ENCODE results near the gene PXYLP1.

The PXYLP1 gene

GRCh38 chr3:141228395-141228794 is 3.2 kb upstream of the PXYLP1 start:
- H3K4me3 ChIP-seq (ENCODE audit: extremely low read depth, insufficient read depth, low read length, poor library complexity, severe bottlenecking), result no peak overlapping the region
- no peaks in the 10 kb centered on the region for H3K36me3 ChIP-seq (ENCODE audit: control insufficient read depth, insufficient read depth, low read length)
- H3K9me3 ChIP-seq (ENCODE audit: control insufficient read depth, low read length), result peaks cover 2% of the 10 kb centered on the region
- 80 to 97% methylated on average over 2 of the region's 2 CpGs for WGBS, 2 experiments (ENCODE audit: insufficient coverage in 2 of 2)
- H3K4me1 ChIP-seq (ENCODE audit: control insufficient read depth, insufficient read depth, low read length, poor library complexity, severe bottlenecking), result no peaks in the 10 kb centered on the region
- no peak overlapping the region for H3K27ac ChIP-seq (ENCODE audit: low read depth, low read length, severe bottlenecking)

GRCh38 chr3:141229132-141229531 is 2.5 kb upstream of the PXYLP1 start:
- WGBS, 2 experiments (ENCODE audit: insufficient coverage in 2 of 2), result 100% methylated on average over 1 of the region's 3 CpGs
- no peaks in the 10 kb centered on the region for H3K9me3 ChIP-seq (ENCODE audit: control insufficient read depth, low read length)
- H3K4me3 ChIP-seq (ENCODE audit: extremely low read depth, insufficient read depth, low read length, poor library complexity, severe bottlenecking), result no peak overlapping the region
- no peaks in the 10 kb centered on the region for H3K36me3 ChIP-seq (ENCODE audit: control insufficient read depth, insufficient read depth, low read length)
- H3K4me1 ChIP-seq (ENCODE audit: control insufficient read depth, insufficient read depth, low read length, poor library complexity, severe bottlenecking), result no peaks in the 10 kb centered on the region
- H3K27ac ChIP-seq (ENCODE audit: low read depth, low read length, severe bottlenecking), result no peak overlapping the region

GRCh38 chr3:141230293-141230692 is 1.3 kb upstream of the PXYLP1 start:
- no peaks in the 10 kb centered on the region for H3K36me3 ChIP-seq (ENCODE audit: control insufficient read depth, insufficient read depth, low read length)
- no peaks in the 10 kb centered on the region for H3K9me3 ChIP-seq (ENCODE audit: control insufficient read depth, low read length)
- H3K4me1 ChIP-seq (ENCODE audit: control insufficient read depth, insufficient read depth, low read length, poor library complexity, severe bottlenecking), result no peaks in the 10 kb centered on the region
- H3K4me3 ChIP-seq (ENCODE audit: extremely low read depth, insufficient read depth, low read length, poor library complexity, severe bottlenecking), result no peak overlapping the region
- no peak overlapping the region for H3K27ac ChIP-seq (ENCODE audit: low read depth, low read length, severe bottlenecking)
- 97% methylated on average over 11 of the region's 11 CpGs for WGBS, 2 experiments (ENCODE audit: insufficient coverage in 2 of 2)

- Histone ChIP-seq H3K36me3 (ENCODE audit: control insufficient read depth, insufficient read depth, low read length) (no peaks in the 10 kb centered on the region), H3K27ac (ENCODE audit: low read depth, low read length, severe bottlenecking) (no peak overlapping the region), H3K4me3 (ENCODE audit: extremely low read depth, insufficient read depth, low read length, poor library complexity, severe bottlenecking) (peak overlapping the region; percentile 62), H3K9me3 (ENCODE audit: control insufficient read depth, low read length) (no peaks in the 10 kb centered on the region), H3K4me1 (ENCODE audit: control insufficient read depth, insufficient read depth, low read length, poor library complexity, severe bottlenecking) (no peaks in the 10 kb centered on the region)
- 2 to 5% methylated on average over 38 to 43 of the region's 71 CpGs for WGBS, 2 experiments (ENCODE audit: insufficient coverage in 2 of 2)
These were observed 563 bp downstream of the PXYLP1 start for GRCh38 chr3:141231952-141232823.

- Histone ChIP-seq H3K4me3 (ENCODE audit: extremely low read depth, insufficient read depth, low read length, poor library complexity, severe bottlenecking) (no peak overlapping the region), H3K27ac (ENCODE audit: low read depth, low read length, severe bottlenecking) (no peak overlapping the region), H3K36me3 (ENCODE audit: control insufficient read depth, insufficient read depth, low read length) (no peaks in the 10 kb centered on the region), H3K4me1 (ENCODE audit: control insufficient read depth, insufficient read depth, low read length, poor library complexity, severe bottlenecking) (no peaks in the 10 kb centered on the region), H3K9me3 (ENCODE audit: control insufficient read depth, low read length) (no peaks in the 10 kb centered on the region)
- WGBS, 2 experiments (ENCODE audit: insufficient coverage in 2 of 2), result 92 to 96% methylated on average over 4 of the region's 9 CpGs
These were observed 2.0 kb downstream of the PXYLP1 start for GRCh38 chr3:141233457-141234161.

- WGBS, 2 experiments (ENCODE audit: insufficient coverage in 2 of 2), result 57 to 75% methylated on average over 1 of the region's 3 CpGs
- Histone ChIP-seq H3K4me3 (ENCODE audit: extremely low read depth, insufficient read depth, low read length, poor library complexity, severe bottlenecking) (no peak overlapping the region), H3K9me3 (ENCODE audit: control insufficient read depth, low read length) (no peaks in the 10 kb centered on the region), H3K4me1 (ENCODE audit: control insufficient read depth, insufficient read depth, low read length, poor library complexity, severe bottlenecking) (no peaks in the 10 kb centered on the region), H3K27ac (ENCODE audit: low read depth, low read length, severe bottlenecking) (no peak overlapping the region), H3K36me3 (ENCODE audit: control insufficient read depth, insufficient read depth, low read length) (no peaks in the 10 kb centered on the region)
These were observed 2.7 kb downstream of the PXYLP1 start for GRCh38 chr3:141234283-141234682.

- no peak overlapping the region for H3K27ac ChIP-seq (ENCODE audit: low read depth, low read length, severe bottlenecking)
- H3K4me1 ChIP-seq (ENCODE audit: control insufficient read depth, insufficient read depth, low read length, poor library complexity, severe bottlenecking), result peaks cover 3% of the 10 kb centered on the region
- no peaks in the 10 kb centered on the region for H3K36me3 ChIP-seq (ENCODE audit: control insufficient read depth, insufficient read depth, low read length)
- H3K9me3 ChIP-seq (ENCODE audit: control insufficient read depth, low read length), result no peaks in the 10 kb centered on the region
- 80 to 86% methylated on average over 4 to 5 of the region's 10 CpGs for WGBS, 2 experiments (ENCODE audit: insufficient coverage in 2 of 2)
- no peak overlapping the region for H3K4me3 ChIP-seq (ENCODE audit: extremely low read depth, insufficient read depth, low read length, poor library complexity, severe bottlenecking)
These were observed 4.1 kb downstream of the PXYLP1 start for GRCh38 chr3:141235661-141236171.

GRCh38 chr3:141236361-141236760 is 4.7 kb downstream of the PXYLP1 start:
- Histone ChIP-seq H3K4me3 (ENCODE audit: extremely low read depth, insufficient read depth, low read length, poor library complexity, severe bottlenecking) (no peak overlapping the region), H3K36me3 (ENCODE audit: control insufficient read depth, insufficient read depth, low read length) (no peaks in the 10 kb centered on the region), H3K4me1 (ENCODE audit: control insufficient read depth, insufficient read depth, low read length, poor library complexity, severe bottlenecking) (peaks cover 3% of the 10 kb centered on the region), H3K9me3 (ENCODE audit: control insufficient read depth, low read length) (no peaks in the 10 kb centered on the region), H3K27ac (ENCODE audit: low read depth, low read length, severe bottlenecking) (no peak overlapping the region)
- whole genome bisulfite sequencing, 2 experiments (ENCODE audit: insufficient coverage in 2 of 2), result 100% methylated on average over 1 of the region's 1 CpG

- Histone ChIP-seq H3K4me1 (ENCODE audit: control insufficient read depth, insufficient read depth, low read length, poor library complexity, severe bottlenecking) (peaks cover 3% of the 10 kb centered on the region), H3K4me3 (ENCODE audit: extremely low read depth, insufficient read depth, low read length, poor library complexity, severe bottlenecking) (no peak overlapping the region), H3K27ac (ENCODE audit: low read depth, low read length, severe bottlenecking) (no peak overlapping the region), H3K9me3 (ENCODE audit: control insufficient read depth, low read length) (no peaks in the 10 kb centered on the region), H3K36me3 (ENCODE audit: control insufficient read depth, insufficient read depth, low read length) (no peaks in the 10 kb centered on the region)
- 92% methylated on average over 14 of the region's 14 CpGs for WGBS, 2 experiments (ENCODE audit: insufficient coverage in 2 of 2)
These were observed 6.3 kb downstream of the PXYLP1 start for GRCh38 chr3:141237701-141238521.

- Histone ChIP-seq H3K27ac (ENCODE audit: low read depth, low read length, severe bottlenecking) (no peak overlapping the region), H3K4me3 (ENCODE audit: extremely low read depth, insufficient read depth, low read length, poor library complexity, severe bottlenecking) (no peak overlapping the region), H3K36me3 (ENCODE audit: control insufficient read depth, insufficient read depth, low read length) (no peaks in the 10 kb centered on the region), H3K4me1 (ENCODE audit: control insufficient read depth, insufficient read depth, low read length, poor library complexity, severe bottlenecking) (peaks cover 9% of the 10 kb centered on the region), H3K9me3 (ENCODE audit: control insufficient read depth, low read length) (no peaks in the 10 kb centered on the region)
- 100% methylated on average over 1 of the region's 5 CpGs; no CpG with 5 or more reads in 1 of the 2 experiments for WGBS, 2 experiments (ENCODE audit: insufficient coverage in 2 of 2)
These were observed 8.1 kb downstream of the PXYLP1 start for GRCh38 chr3:141239511-141240281.

All from mesodermal cell (in vitro differentiated cells).